PC-3 (cell line): ENCODE measurements around the gene OR5C1. TPM values are rescaled to one million over a fixed set of nuclear protein-coding genes. Genes with fewer than 3 reads are reported as not detected.

ENCODE experiments used
- ATAC-seq: fragments of 200-7000 bp; cut with Tn5 transposase; 2 replicates; pipeline ENCODE4 v1.9.1; 2020; ENCODE audit warnings: mild to moderate bottlenecking, moderate library complexity
- BruUV-seq: library from RNA; stranded (reverse); fragments of 400-500 nt; replicated peaks from 2 replicates; lab custom pipeline; 2021; lab: Mats Ljungman, UMichigan
- CTCF ChIA-PET: fragments of 300-600 bp; sonication (Branson Sonifier 250); formaldehyde crosslinking; loops from one replicate; lab custom pipeline; 2022; ENCODE audit warnings: antibody characterized with exemption; lab: Charles Lee
- POLR2A ChIA-PET: fragments of 300-600 bp; sonication (Branson Sonifier 250); formaldehyde crosslinking; loops from one replicate; lab custom pipeline; 2022; ENCODE audit warnings: antibody characterized with exemption; ENCODE audit not compliant: unreplicated experiment; lab: Charles Lee
- DNase-seq: peaks from one replicate; pipeline ENCODE4 v3.0.0-alpha.2; 2015
- H2AFZ ChIP-seq: fragments of 300-600 bp; sonication (generic); 2 replicates; pipeline ENCODE4 v1.6.0; 2016; ENCODE audit warnings: antibody characterized with exemption, low read length
- H3F3A ChIP-seq: fragments of 300-600 bp; sonication (generic); one replicate; pipeline ENCODE4 v1.6.0; 2017; ENCODE audit warnings: antibody characterized with exemption, low read length, control low read depth, mild to moderate bottlenecking; ENCODE audit not compliant: unreplicated experiment
- H3K27ac ChIP-seq: fragments of 300-600 bp; sonication (generic); 2 replicates; pipeline ENCODE4 v1.5.1; 2016; ENCODE audit warnings: mild to moderate bottlenecking, low read length
- H3K27me3 ChIP-seq: fragments of 300-600 bp; sonication (generic); 2 replicates; pipeline ENCODE4 v1.6.1; 2016; ENCODE audit warnings: low read length, mixed read lengths
- H3K36me3 ChIP-seq: fragments of 300-600 bp; sonication (generic); 2 replicates; pipeline ENCODE4 v1.6.1; 2016; ENCODE audit warnings: low read depth, mixed run types, low read length, mixed read lengths
- H3K4me1 ChIP-seq: fragments of 300-600 bp; sonication (generic); 2 replicates; pipeline ENCODE4 v1.5.1; 2016; ENCODE audit warnings: low read length; ENCODE audit not compliant: insufficient read depth
- H3K4me2 ChIP-seq: fragments of 300-600 bp; sonication (generic); 2 replicates; pipeline ENCODE4 v1.6.0; 2016; ENCODE audit warnings: low read length
- H3K4me3 ChIP-seq: fragments of 300-600 bp; sonication (generic); 2 replicates; pipeline ENCODE4 v1.5.1; 2016; ENCODE audit warnings: mild to moderate bottlenecking, low read length, mixed read lengths
- H3K79me2 ChIP-seq: fragments of 300-600 bp; sonication (generic); 2 replicates; pipeline ENCODE4 v1.6.1; 2017; ENCODE audit warnings: low read length, mixed read lengths
- H3K9ac ChIP-seq: fragments of 300-600 bp; sonication (generic); 2 replicates; pipeline ENCODE4 v1.6.0; 2016; ENCODE audit warnings: mild to moderate bottlenecking, low read length
- H3K9me2 ChIP-seq: fragments of 300-600 bp; sonication (generic); replicated peaks from 2 replicates; pipeline ENCODE4 v1.6.1; 2016; ENCODE audit warnings: mixed run types, low read length, mixed read lengths
- H3K9me3 ChIP-seq: fragments of 300-600 bp; sonication (generic); 2 replicates; pipeline ENCODE4 v1.6.1; 2016; ENCODE audit warnings: low read length, mixed read lengths
- H4K20me1 ChIP-seq: fragments of 300-600 bp; sonication (generic); 2 replicates; pipeline ENCODE4 v1.6.1; 2016; ENCODE audit warnings: low read length, mixed read lengths
- EZH2 ChIP-seq: fragments of 300-600 bp; sonication (generic); IDR thresholded peaks from one replicate; pipeline ENCODE4 v1.6.1; 2017; ENCODE audit warnings: antibody characterized with exemption, mild to moderate bottlenecking, low read length; ENCODE audit not compliant: unreplicated experiment
- EZH2phosphoT487 ChIP-seq: fragments of 300-600 bp; sonication (generic); IDR thresholded peaks from 2 replicates; pipeline ENCODE4 v1.6.1; 2018; ENCODE audit warnings: mild to moderate bottlenecking, antibody characterized with exemption, low read length, borderline replicate concordance
- intact Hi-C: fragments of 100-400 bp; cut with micrococcal nuclease; formaldehyde crosslinking; loops from 2 replicates; pipeline ENCODE4 v1.9.0; 2023
- total RNA-seq: library from RNA; depleted of rRNA; stranded (reverse); fragments of >200 nt; gene quantifications from 2 replicates; pipeline ENCODE4 v1.2.3, GENCODE V29; 2014
- TF ChIP-seq, protein P1 (sequence below): fragments of 300-600 bp; sonication (generic); conservative IDR thresholded peaks from 2 replicates; pipeline ENCODE4 v1.5.1; 2017; ENCODE audit warnings: antibody characterized with exemption, low read depth, mild to moderate bottlenecking, low read length

Gene OR5C1
- total RNA-seq, 1 experiment from 2014 or later: not detected

DNA sequence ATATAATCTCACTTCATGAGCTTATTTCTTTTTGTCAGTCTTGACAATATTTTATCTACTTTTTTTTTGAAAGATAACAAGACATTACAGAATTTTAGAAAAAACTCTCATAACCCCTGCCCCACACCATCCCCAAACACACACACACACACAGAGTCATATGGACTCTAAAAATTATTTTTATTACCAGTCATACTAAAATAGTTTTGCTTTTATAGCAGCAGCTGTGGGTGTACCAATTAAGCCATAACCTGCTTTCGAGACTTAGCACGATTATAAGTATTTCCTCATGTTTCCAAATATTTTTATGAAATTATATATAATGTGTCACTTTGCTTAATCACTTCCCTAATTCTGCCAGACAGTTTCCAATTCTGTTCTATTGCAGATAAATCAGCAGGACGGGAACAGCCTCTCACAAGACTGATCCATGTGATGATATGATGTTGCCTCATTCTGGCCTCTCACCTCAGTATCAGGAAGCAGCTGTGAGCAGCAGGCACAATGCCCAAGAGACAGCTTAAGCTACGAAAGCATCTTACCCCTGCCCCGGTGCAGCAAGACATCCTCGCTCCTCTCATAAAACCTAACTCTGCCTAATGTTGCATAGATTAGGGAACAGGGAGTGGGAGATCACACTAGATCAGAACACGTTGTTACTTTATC is 32.7 kb downstream of the OR5C1 start:
- ChIA-PET POLR2A (no interaction called here), CTCF (no interaction called here)
- H2AFZ ChIP-seq: no peak overlapping the region
- no peaks in the 10 kb centered on the region for H3K27me3 ChIP-seq
- TF ChIP-seq, protein P1, sequence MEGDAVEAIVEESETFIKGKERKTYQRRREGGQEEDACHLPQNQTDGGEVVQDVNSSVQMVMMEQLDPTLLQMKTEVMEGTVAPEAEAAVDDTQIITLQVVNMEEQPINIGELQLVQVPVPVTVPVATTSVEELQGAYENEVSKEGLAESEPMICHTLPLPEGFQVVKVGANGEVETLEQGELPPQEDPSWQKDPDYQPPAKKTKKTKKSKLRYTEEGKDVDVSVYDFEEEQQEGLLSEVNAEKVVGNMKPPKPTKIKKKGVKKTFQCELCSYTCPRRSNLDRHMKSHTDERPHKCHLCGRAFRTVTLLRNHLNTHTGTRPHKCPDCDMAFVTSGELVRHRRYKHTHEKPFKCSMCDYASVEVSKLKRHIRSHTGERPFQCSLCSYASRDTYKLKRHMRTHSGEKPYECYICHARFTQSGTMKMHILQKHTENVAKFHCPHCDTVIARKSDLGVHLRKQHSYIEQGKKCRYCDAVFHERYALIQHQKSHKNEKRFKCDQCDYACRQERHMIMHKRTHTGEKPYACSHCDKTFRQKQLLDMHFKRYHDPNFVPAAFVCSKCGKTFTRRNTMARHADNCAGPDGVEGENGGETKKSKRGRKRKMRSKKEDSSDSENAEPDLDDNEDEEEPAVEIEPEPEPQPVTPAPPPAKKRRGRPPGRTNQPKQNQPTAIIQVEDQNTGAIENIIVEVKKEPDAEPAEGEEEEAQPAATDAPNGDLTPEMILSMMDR: no peak
- TF ChIP-seq EZH2: no peak
- TF ChIP-seq EZH2phosphoT487: no peak
- no peaks in the 10 kb centered on the region for H3F3A ChIP-seq
- 0 out of 2 replicates have a peak, but pooled peaks cover 10% of the 10 kb centered on the region for H4K20me1 ChIP-seq
- no peak for ATAC-seq
- H3K9me3 ChIP-seq: no peaks in the 10 kb centered on the region
- no peak for DNase-seq
- H3K4me1 ChIP-seq: peaks cover 16% of the 10 kb centered on the region
- H3K27ac ChIP-seq: no peak overlapping the region
- intact Hi-C loops: no loop called here
- H3K9me2 ChIP-seq: no peaks in the 10 kb centered on the region
- peaks cover 19% of the 10 kb centered on the region for H3K79me2 ChIP-seq
- no peak overlapping the region for H3K4me2 ChIP-seq
- no peak overlapping the region for H3K4me3 ChIP-seq
- no peak overlapping the region for H3K9ac ChIP-seq
- peaks cover 11% of the 10 kb centered on the region; the same call in 1 of the 2 replicates for H3K36me3 ChIP-seq
- no TSS peak for BruUV-seq

DNA sequence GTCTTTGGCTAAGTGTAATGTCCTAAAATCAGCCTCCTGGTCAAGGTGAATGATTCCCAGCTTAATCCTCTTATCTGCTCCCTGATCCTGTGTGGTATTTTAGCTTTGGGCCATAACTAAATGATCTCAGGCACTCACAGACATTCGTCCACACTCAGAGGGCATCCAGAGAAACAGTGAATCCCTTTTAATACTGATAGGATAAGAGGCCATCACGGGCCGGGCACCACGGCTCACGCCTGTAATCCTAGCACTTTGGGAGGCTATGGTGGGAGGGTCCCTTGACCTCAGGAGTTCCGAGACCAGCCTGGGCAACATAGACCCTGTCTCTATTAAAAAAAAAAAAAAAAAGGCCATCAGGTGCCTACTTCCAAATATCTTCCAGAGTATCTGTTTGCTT is 33.3 kb downstream of the OR5C1 start:
- CTCF ChIA-PET: no interaction called here
- ATAC-seq (no peak), DNase-seq (no peak)
- TF ChIP-seq EZH2phosphoT487 (no peak), EZH2 (no peak)
- TF ChIP-seq, protein P1: no peak
- H3K9me2 ChIP-seq: no peaks in the 10 kb centered on the region
- no peaks in the 10 kb centered on the region for H3K9me3 ChIP-seq
- peaks cover 11% of the 10 kb centered on the region; the same call in 1 of the 2 replicates for H3K36me3 ChIP-seq
- no peak overlapping the region for H2AFZ ChIP-seq
- no peak overlapping the region for H3K9ac ChIP-seq
- BruUV-seq: no TSS peak
- no peaks in the 10 kb centered on the region for H3F3A ChIP-seq
- peaks cover 21% of the 10 kb centered on the region for H3K4me1 ChIP-seq
- intact Hi-C loops: no loop called here
- POLR2A ChIA-PET: no interaction called here
- H3K27ac ChIP-seq: no peak overlapping the region
- peaks cover 25% of the 10 kb centered on the region for H3K79me2 ChIP-seq
- H3K4me3 ChIP-seq: no peak overlapping the region
- H3K27me3 ChIP-seq: no peaks in the 10 kb centered on the region
- no peak overlapping the region for H3K4me2 ChIP-seq
- 0 out of 2 replicates have a peak, but pooled peaks cover 10% of the 10 kb centered on the region for H4K20me1 ChIP-seq

DNA sequence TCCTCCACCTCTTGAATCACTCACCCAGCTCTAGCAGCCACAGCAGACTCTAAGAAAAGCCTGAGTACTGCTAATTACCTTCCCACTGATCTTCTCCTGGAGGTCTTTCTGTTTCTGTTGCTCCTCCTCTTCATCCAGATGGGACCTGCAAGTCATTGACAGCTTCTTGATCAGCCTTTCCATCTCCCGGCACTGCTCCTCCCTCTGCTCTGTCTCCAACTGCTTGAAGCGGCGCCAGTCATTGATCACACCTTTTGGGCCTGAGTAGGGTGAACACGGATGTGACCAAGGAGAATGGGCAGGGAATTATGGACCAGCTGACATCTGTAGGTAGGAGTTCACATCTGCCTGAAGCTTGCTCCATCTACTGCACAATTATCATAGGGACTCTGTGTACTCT is 34.2 kb downstream of the OR5C1 start:
- CTCF ChIA-PET: no interaction called here
- TF ChIP-seq, protein P1: no peak
- TF ChIP-seq EZH2phosphoT487 (no peak), EZH2 (no peak)
- no peak overlapping the region for H3K4me2 ChIP-seq
- POLR2A ChIA-PET: no interaction called here
- no peak for DNase-seq
- no peaks in the 10 kb centered on the region for H3K9me2 ChIP-seq
- no peak overlapping the region for H2AFZ ChIP-seq
- H3K9ac ChIP-seq: no peak overlapping the region
- no peaks in the 10 kb centered on the region for H3K9me3 ChIP-seq
- peaks cover 11% of the 10 kb centered on the region; the same call in 1 of the 2 replicates for H3K36me3 ChIP-seq
- intact Hi-C loops: no loop called here
- H3K27me3 ChIP-seq: no peaks in the 10 kb centered on the region
- no peak overlapping the region for H3K4me3 ChIP-seq
- no peaks in the 10 kb centered on the region for H3F3A ChIP-seq
- H3K4me1 ChIP-seq: peaks cover 26% of the 10 kb centered on the region
- no peak overlapping the region for H3K27ac ChIP-seq
- BruUV-seq: no TSS peak
- H4K20me1 ChIP-seq: 0 out of 2 replicates have a peak, but pooled peaks cover 10% of the 10 kb centered on the region
- ATAC-seq: no peak
- peaks cover 34% of the 10 kb centered on the region for H3K79me2 ChIP-seq
